ENCODE measurements around the gene CACNG5. TPM values are rescaled to one million over a fixed set of nuclear protein-coding genes. Genes with fewer than 3 reads are reported as not detected.

The CACNG5 gene
- total RNA-seq, 2 donors from 2014 or later: 1.8 TPM; not detected in 1

DNA sequence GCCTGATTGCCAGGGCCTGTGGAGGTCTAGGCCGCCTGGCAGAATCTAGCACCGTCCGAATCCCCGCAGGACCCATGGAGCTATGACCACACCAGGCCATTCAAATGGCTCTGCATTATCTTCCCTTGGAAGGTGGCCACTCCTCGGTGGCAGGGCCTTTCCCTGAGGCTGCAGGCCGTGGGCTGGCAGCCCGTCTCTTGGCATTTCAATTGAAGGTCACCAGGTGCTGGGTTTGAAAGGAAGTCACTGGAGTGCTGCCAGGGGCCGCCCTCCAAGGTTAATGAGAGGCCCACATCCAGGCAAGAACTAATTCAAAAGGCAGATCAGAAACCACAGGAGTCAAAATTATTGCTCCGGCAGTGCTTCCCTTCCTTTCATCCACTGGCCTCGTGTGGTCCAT lies 27.7 kb upstream of the CACNG5 start:
- Histone ChIP-seq H3K36me3 (ENCODE audit: control insufficient read depth, insufficient read depth, low read length) (no peaks in the 10 kb centered on the region), H3K27me3 (ENCODE audit: control insufficient read depth, insufficient read depth, low read length, poor library complexity, severe bottlenecking) (no peaks in the 10 kb centered on the region), H3K4me1 (ENCODE audit: control insufficient read depth, insufficient read depth, low read length) (no peaks in the 10 kb centered on the region), H3K27ac (ENCODE audit: low read depth, low read length) (no peak overlapping the region), H3K9me3 (ENCODE audit: control insufficient read depth, low read length) (no peaks in the 10 kb centered on the region), H3K9ac (ENCODE audit: extremely low read depth, low read length, poor library complexity, severe bottlenecking) (no peak overlapping the region), H3K4me3 (ENCODE audit: low read length) (no peak overlapping the region)
- DNase-seq: no peak
- Mint-ChIP-seq H3K27ac (no peak overlapping the region), H3K4me3 (no peak overlapping the region), H3K4me1 (peaks cover 13% of the 10 kb centered on the region), H3K9me3 (no peaks in the 10 kb centered on the region), H3K36me3 (ENCODE audit: low read depth) (no peaks in the 10 kb centered on the region), H3K27me3 (ENCODE audit: insufficient read depth) (peaks cover 2% of the 10 kb centered on the region)
- whole genome bisulfite sequencing, 2 experiments (ENCODE audit: insufficient coverage in 1 of 2, insufficient read length in 1 of 2): 91 to 94% methylated on average over 10 of the region's 10 CpGs
- TF ChIP-seq, protein P1, sequence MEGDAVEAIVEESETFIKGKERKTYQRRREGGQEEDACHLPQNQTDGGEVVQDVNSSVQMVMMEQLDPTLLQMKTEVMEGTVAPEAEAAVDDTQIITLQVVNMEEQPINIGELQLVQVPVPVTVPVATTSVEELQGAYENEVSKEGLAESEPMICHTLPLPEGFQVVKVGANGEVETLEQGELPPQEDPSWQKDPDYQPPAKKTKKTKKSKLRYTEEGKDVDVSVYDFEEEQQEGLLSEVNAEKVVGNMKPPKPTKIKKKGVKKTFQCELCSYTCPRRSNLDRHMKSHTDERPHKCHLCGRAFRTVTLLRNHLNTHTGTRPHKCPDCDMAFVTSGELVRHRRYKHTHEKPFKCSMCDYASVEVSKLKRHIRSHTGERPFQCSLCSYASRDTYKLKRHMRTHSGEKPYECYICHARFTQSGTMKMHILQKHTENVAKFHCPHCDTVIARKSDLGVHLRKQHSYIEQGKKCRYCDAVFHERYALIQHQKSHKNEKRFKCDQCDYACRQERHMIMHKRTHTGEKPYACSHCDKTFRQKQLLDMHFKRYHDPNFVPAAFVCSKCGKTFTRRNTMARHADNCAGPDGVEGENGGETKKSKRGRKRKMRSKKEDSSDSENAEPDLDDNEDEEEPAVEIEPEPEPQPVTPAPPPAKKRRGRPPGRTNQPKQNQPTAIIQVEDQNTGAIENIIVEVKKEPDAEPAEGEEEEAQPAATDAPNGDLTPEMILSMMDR (conservative IDR thresholded peaks at IDR 0.05): no peak

DNA sequence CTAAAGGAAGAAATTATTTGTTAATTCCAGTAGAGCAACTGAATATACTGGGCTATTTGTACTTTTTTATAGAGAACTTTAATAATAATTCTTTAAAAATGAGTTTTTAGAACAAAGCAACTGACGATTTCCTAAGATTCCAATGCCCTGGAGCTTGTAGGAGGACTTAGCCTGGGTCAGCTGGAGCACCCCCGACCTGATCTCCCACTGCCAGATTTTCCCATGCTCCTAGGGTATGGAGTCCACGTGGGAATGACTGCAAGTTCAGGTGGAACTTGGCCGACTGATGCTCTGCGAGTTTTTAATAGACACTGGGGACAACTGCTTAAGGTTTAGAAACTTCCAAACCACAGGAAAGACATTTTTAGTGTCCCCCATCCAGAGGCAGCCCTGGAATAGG lies 25.5 kb upstream of the CACNG5 start:
- Histone ChIP-seq H3K9ac (ENCODE audit: extremely low read depth, low read length, poor library complexity, severe bottlenecking) (no peak overlapping the region), H3K4me3 (ENCODE audit: low read length) (no peak overlapping the region), H3K27ac (ENCODE audit: low read depth, low read length) (no peak overlapping the region), H3K27me3 (ENCODE audit: control insufficient read depth, insufficient read depth, low read length, poor library complexity, severe bottlenecking) (no peaks in the 10 kb centered on the region), H3K9me3 (ENCODE audit: control insufficient read depth, low read length) (no peaks in the 10 kb centered on the region), H3K36me3 (ENCODE audit: control insufficient read depth, insufficient read depth, low read length) (no peaks in the 10 kb centered on the region), H3K4me1 (ENCODE audit: control insufficient read depth, insufficient read depth, low read length) (no peaks in the 10 kb centered on the region)
- Mint-ChIP-seq H3K36me3 (ENCODE audit: low read depth) (no peaks in the 10 kb centered on the region), H3K27me3 (ENCODE audit: insufficient read depth) (no peaks in the 10 kb centered on the region), H3K4me1 (peaks cover 2% of the 10 kb centered on the region), H3K4me3 (no peak overlapping the region), H3K9me3 (no peaks in the 10 kb centered on the region), H3K27ac (no peak overlapping the region)
- DNase-seq: no peak
- TF ChIP-seq, protein P1 (conservative IDR thresholded peaks at IDR 0.05): no peak
- WGBS, 2 experiments (ENCODE audit: insufficient coverage in 1 of 2, insufficient read length in 1 of 2): 89 to 94% methylated on average over 5 of the region's 5 CpGs

DNA sequence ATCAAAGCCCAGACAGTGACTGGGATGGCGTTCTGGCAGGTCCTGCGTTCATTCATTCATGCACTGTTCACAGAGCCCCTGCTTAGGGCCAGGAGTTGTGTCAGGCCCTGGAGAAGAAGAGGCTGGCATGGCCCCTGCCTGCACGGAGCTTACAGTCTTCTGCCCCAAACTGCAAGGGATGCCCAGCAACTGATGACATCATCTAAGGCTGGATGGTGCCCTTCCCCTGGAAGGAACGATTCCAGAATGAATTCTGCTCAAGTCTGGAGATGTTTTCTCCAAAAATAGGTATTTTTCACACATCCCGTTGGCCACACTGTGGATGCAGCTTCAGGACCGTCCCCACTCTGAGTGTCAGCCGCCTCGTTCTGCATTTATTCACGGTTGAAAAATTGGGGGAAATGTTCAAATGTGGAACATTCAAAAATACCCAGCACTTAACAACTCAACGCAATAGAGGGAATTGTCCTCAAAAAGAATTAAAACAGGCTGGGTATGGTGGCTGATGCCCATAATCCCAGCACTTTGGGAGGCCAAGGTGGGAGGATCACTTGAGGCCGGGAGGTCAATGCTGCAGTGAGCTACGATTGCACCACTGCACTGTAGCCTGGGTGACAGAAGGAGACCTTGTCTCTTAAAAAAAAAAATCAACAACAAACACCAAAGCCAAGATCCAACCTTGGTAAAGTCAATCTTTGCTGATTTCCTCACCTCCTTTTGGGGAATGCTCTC lies 23.8 kb upstream of the CACNG5 start:
- H3K4me3 ChIP-seq (ENCODE audit: low read length): no peak overlapping the region
- no peaks in the 10 kb centered on the region for H3K4me1 ChIP-seq (ENCODE audit: control insufficient read depth, insufficient read depth, low read length)
- H3K4me1 Mint-ChIP-seq: peaks cover 2% of the 10 kb centered on the region
- no peaks in the 10 kb centered on the region for H3K9me3 ChIP-seq (ENCODE audit: control insufficient read depth, low read length)
- DNase-seq: no peak
- H3K27me3 Mint-ChIP-seq (ENCODE audit: insufficient read depth): no peaks in the 10 kb centered on the region
- H3K4me3 Mint-ChIP-seq: no peak overlapping the region
- H3K27ac Mint-ChIP-seq: no peak overlapping the region
- no peak overlapping the region for H3K27ac ChIP-seq (ENCODE audit: low read depth, low read length)
- TF ChIP-seq, protein P1 (conservative IDR thresholded peaks at IDR 0.05): no peak
- H3K36me3 Mint-ChIP-seq (ENCODE audit: low read depth): no peaks in the 10 kb centered on the region
- no peaks in the 10 kb centered on the region for H3K36me3 ChIP-seq (ENCODE audit: control insufficient read depth, insufficient read depth, low read length)
- no peaks in the 10 kb centered on the region for H3K27me3 ChIP-seq (ENCODE audit: control insufficient read depth, insufficient read depth, low read length, poor library complexity, severe bottlenecking)
- H3K9ac ChIP-seq (ENCODE audit: extremely low read depth, low read length, poor library complexity, severe bottlenecking): no peak overlapping the region
- H3K9me3 Mint-ChIP-seq: no peaks in the 10 kb centered on the region
- WGBS, 2 experiments (ENCODE audit: insufficient coverage in 1 of 2, insufficient read length in 1 of 2): 91 to 94% methylated on average over 9 to 12 of the region's 12 CpGs
